ENCODE measurements around the gene OR52L1.

- TF ChIP-seq CTCF (conservative IDR thresholded peaks at IDR 0.05; ENCODE audit: low read depth, low read length) (no peak), EZH2 (IDR thresholded peaks at IDR 0.05; ENCODE audit: low read length, unreplicated experiment) (no peak), EZH2phosphoT487 (IDR thresholded peaks at IDR 0.05; ENCODE audit: borderline replicate concordance, low read length) (no peak)
These were observed 46.0 kb downstream of the OR52L1 start for GRCh38 chr11:5940748-5941147.
